NCI-H345 treated with DMSO at 0.1 percent for 48 hours (cell line): ENCODE measurements around the gene JPH3.

Source experiments
- DNase-seq: peaks from one replicate; lab custom pipeline; 2025; ENCODE audit not compliant: unreplicated experiment; lab: John Stamatoyannopoulos, UW

Gene JPH3

DNA sequence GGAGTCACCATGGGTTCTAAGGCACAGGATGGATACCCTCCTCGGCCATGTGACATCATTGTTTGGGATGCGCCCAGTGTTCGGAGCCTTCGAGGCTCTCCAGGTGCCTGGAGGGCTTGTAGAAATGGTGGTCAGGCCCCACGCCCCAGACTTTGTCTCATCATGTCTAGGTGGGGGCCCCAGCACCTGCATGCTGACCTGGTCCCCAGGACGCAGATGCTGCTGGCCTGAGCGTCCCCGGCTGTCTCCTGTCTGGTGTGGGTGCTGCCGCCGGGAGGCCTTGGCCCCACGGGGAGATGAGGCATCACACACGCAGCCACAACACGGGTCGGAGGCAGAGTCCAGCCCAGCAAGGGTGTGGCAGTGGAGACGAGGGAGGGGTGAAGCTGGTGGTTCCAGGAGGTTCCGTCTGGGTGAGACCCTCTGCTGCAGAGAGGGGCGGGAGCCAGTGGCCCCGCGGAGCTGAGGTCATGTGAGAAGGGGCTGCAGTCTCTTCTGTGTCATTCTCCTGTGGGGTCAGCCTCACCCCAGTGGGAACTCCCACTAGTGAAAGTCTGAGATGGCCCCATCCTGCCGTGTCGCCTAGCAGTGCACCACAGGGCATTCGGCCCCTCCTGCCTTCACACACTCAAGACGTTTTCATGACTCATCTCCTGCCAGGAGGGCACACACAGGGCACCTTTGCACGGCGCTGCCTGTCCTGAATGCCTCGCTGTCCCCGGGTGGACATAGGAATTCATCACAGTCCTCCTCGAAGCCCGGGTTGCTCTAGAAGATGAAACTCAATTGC, 46.6 kb downstream of the JPH3 start:
- no peak for DNase-seq

DNA sequence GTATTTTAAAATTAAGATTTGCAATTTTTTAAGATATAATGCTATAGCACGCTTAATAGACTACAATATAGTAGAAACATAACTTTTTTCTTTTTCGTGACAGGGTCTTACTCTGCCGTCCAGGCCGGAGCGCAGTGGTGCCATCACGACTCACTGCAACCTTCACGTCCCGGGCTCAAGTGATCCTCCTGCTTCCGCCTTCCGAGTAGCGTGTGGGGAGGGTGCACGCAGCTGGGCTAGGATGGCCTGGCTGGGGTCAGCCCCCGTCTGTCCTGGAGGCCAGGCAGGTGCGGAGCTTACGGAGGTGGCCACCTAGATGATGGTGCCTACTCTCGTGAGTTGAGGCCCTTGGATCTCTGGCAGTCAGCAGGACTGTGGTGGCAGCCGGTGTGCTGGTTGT, 50.1 kb downstream of the JPH3 start:
- DNase-seq = no peak

GRCh38 chr16:87652799-87653198, 50.5 kb downstream of the JPH3 start:
- no peak for DNase-seq

DNA sequence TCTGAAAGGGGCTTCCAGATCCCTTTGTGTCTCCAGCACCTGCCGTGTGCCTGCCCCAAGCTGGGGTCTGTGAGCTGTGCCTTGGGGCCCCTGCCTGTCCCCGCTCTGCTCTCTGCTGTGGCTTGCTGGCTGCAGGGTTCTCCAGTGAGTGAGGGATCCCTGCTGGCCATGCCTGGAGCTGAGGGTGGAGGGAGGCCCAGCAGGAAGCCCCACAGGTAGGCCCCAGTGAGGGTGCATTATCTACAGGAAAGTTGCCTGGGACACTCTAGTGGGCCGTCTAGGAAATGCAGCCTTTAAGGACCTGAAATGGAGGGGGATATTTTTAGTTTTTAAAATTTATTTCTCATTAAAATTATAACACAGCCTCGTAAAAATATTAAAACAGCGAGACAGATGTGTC, 50.9 kb downstream of the JPH3 start:
- DNase-seq = no peak

GRCh38 chr16:87654826-87655225, 52.5 kb downstream of the JPH3 start:
- no peak for DNase-seq

DNA sequence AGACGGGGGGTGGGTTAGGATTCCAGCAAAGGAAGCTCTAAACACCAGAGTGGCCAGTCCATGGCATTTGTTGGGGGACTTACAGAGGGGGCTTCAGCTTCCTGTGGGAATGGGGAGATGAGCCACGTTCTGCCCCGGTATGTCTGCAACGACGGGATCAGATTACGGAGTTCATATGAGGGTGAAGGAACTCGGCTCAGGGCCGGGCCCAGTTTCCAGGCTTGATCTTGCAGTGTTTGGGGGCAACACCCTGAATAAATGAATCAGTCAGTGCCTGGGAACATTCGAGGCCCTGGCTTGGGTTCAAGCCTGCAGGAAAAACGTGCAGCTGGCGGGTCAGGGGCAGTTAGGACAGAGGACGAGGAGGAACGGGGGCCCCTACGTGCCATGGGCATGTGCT, 54.0 kb downstream of the JPH3 start:
- DNase-seq = no peak

DNA sequence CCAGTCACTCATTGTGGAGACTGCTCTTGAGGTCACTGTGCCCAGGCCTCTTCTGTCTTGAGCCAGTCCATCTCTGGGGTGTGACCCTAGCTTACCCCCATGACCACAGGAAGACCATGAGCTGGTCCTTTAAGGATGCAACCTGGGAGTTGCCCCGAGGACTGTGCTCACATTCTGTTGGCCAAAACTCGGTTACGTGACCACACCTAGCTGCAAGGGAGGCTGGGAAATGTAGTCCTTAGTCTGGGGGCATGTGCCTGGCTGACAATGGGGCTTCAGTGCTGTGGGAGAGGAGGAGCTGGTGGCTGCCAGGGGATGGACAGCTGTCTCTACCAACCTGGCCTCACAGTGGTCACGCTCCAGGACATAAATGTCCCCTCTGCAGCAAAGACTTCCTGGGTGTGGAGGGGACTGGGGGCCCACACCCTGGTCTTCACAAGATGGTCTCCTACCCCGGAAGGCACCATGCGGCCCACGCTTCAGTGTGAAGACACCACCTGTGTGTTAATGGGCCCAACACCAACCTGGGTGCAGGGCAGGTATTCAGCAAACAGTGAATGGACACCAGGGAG, 55.4 kb downstream of the JPH3 start:
- DNase-seq = no peak

- DNase-seq = no peak
Measured at GRCh38 chr16:87658564-87659225, 56.4 kb downstream of the JPH3 start.

GRCh38 chr16:87661561-87661960, 59.3 kb downstream of the JPH3 start:
- DNase-seq = no peak

- DNase-seq = no peak
Measured at GRCh38 chr16:87662254-87663204, 60.2 kb downstream of the JPH3 start.

- DNase-seq = no peak
Measured at GRCh38 chr16:87664792-87665191, 62.5 kb downstream of the JPH3 start.

- no peak for DNase-seq
Measured at GRCh38 chr16:87665193-87665592, 62.9 kb downstream of the JPH3 start.

- DNase-seq = no peak
Measured at GRCh38 chr16:87666919-87667318, 64.6 kb downstream of the JPH3 start.

DNA sequence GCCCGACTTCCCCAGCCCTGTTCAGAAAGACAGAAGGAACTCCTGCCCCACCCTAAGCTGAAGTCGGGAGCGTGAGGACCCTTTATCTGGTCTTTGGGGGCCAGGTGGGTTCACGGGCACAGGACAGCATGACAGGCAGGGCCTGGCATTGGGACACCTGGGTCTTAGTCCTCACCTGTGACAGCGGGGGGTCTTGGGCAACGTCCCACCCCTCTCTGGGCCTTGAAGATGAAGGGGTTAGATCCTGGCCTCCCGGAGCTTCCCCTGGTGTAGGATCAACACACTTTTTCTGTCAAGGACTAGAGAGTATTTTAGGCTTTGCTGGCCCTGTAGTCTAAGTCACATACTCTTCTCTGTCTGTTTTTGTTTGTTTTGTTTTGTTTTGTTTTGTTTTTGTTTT, 65.1 kb downstream of the JPH3 start:
- DNase-seq = no peak

DNA sequence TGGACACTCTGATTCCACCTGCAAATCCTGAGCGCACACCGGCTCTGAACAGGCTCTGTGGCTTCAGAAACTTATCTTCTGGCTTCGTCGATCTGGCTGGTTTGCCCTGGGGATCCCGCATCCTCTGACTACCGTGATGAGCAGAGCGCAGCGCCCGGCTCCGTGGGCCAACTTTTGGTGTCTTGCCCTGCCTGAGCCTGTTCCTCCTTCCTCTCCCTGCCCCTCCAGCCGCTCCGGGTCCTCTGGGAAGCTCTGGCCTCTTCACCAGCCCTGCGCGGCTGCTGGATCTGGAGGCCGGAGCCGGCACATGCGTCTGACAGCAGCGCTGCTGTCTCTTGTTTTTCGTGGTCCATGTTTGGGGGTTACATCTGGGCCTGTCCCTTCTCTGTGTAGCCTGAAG, 65.6 kb downstream of the JPH3 start:
- DNase-seq = no peak

DNA sequence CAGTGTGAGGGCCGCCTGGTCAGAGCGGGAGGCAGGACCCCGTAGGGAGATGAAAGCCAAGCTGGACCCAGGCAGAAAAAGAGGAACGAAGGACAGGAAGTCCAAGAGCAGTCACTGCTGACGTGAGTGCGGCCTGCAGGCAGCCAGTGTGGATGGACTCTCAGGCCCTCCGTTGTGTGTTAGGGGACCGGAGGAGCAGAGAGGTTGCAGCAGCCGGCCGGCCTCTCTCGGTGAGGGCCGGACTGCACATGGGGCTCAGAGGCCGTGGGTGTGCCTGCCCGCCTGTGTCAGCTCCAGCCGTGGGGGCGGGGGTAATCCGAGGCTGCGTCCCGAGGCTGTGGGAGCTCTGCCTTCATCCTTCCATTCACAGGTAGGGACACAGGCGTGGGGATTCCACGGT, 67.4 kb downstream of the JPH3 start:
- DNase-seq = no peak

- no peak for DNase-seq
Measured at GRCh38 chr16:87671221-87671620, 68.9 kb downstream of the JPH3 start.

DNA sequence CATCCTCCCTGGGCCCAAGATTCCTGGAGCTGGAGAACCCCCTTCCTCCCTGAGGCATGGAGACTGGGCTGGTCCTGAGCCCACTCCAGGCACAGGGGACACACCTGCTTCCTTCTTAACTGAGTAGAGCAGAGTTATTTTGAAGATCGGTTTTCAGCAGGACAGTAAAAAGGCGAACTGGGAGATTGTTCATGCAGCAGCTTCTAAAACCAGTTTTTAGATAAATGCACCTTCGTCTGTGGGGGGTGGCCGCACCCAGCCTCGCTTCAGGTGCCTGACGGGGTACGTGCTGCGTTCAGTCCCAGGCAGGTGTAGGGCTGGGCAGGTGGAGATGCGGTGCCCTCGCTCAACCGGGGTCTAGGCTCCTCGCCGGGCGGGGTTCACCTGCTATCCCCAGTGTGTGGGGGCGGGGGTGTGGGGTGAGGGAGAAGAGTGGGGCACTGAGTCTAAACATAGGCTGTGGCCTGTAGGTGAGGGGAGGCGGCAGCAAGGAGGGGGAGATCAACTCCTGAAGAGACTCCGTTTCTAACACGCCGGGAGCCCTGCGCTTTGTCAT, 69.5 kb downstream of the JPH3 start:
- DNase-seq = no peak

DNA sequence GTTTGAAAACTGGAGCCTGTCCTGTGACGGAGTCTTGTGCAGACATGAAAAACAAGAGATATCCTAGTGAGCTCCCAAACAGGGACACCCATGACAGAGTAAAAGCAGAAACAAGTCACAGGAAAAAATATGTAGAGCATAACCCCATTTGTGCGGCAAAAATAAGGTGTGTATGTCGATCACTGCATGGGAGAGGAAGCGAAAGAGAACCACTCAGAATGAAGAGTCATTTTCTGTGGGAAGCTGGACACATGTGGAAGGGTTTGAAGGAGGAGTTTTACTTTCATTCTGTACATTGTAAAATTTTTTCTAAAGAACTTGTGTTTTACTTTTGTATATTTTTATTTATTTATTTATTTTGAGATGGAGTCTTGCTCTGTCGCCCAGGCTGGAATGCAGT, 72.1 kb downstream of the JPH3 start:
- DNase-seq = no peak

DNA sequence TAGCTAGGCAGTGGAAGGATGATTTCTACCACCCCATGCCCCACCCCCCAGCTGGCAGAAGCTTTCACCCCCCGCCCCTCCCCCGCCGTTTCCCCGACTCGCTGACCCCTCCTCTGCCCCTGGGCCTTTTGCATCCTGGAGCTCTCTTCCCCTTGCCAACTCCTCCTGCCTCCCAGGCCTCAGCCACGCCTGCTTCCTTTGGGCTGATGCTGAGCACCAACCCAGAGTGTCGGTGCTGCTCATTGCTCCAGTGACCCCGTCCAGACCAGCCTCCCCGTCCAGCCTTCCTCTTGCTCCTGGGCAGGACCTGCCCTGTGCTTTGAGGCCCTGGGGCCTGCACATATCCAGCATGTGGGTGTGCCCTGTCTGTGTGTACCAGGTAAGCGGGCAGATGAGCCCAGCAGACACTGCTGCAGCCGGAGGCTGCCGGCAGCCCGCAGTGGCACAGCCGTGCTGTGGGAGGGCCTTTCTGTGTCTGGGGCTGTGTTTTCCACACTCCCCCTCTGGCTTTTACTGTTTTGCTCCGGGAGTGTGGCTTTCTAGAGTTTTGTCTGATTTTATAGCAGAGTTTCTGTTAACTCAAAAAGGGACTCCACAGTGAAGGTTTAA, 72.9 kb downstream of the JPH3 start:
- no peak for DNase-seq

GRCh38 chr16:87677830-87678229, 75.5 kb downstream of the JPH3 start:
- DNase-seq = no peak
